ENCODE measurements around the gene CREB5.

- TF ChIP-seq, protein P1, sequence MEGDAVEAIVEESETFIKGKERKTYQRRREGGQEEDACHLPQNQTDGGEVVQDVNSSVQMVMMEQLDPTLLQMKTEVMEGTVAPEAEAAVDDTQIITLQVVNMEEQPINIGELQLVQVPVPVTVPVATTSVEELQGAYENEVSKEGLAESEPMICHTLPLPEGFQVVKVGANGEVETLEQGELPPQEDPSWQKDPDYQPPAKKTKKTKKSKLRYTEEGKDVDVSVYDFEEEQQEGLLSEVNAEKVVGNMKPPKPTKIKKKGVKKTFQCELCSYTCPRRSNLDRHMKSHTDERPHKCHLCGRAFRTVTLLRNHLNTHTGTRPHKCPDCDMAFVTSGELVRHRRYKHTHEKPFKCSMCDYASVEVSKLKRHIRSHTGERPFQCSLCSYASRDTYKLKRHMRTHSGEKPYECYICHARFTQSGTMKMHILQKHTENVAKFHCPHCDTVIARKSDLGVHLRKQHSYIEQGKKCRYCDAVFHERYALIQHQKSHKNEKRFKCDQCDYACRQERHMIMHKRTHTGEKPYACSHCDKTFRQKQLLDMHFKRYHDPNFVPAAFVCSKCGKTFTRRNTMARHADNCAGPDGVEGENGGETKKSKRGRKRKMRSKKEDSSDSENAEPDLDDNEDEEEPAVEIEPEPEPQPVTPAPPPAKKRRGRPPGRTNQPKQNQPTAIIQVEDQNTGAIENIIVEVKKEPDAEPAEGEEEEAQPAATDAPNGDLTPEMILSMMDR (conservative IDR thresholded peaks at IDR 0.05): no peak
- TF ChIP-seq EZH2 (IDR thresholded peaks at IDR 0.05; ENCODE audit: low read depth): no peak
Measured at GRCh38 chr7:28472332-28472731, 60.0 kb downstream of the CREB5 start.
